GM21619 (cell line): ENCODE measurements around the gene NBEA.
A peak's percentile ranks its signal among the peaks of the same experiment; 100 is the strongest.
"Not testable (repeated sequence)": the region's sequence is repeated elsewhere in the genome, so short reads cannot be mapped to it uniquely, and the experiment has no call there.

Experiments
- ATAC-seq: cut with Tn5 transposase; IDR thresholded peaks from one replicate; pipeline ENCODE4 v1.9.1; 2021; ENCODE audit not compliant: unreplicated experiment

NBEA gene

DNA sequence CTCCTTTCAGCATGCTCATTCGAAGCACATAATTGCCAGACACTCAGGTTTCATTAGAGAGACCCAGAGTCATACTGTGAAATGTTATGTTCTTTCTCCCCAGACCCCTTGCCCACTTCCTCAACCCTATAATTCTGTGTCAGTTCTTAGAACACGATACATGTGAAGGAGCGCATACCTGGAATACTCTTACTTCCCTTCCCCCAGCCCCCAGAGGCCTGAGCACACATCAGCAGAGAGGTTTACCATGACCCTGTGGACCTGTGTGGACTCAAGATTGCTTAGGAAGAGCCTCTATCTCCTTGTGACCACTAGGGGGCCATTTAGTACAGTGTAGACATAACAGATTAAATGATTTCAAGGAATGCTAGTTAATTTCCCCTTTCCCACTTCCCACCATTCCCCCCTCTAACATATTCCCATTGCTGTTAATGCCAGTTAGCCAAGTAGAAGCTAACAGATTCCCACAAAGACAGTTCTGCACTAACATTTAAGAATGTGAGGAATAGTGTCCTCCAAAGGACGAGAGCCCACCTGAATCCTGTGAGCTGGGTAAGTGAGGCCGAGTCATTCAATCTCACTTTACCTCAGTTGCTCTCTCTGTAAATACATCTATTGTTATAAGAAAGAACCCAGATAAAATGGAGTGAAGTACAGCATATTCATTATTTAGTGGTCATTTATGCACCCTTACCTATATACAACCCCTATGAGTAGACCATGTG lies 688.6 kb downstream of the NBEA start:
- ATAC-seq, result peak; percentile 86

DNA sequence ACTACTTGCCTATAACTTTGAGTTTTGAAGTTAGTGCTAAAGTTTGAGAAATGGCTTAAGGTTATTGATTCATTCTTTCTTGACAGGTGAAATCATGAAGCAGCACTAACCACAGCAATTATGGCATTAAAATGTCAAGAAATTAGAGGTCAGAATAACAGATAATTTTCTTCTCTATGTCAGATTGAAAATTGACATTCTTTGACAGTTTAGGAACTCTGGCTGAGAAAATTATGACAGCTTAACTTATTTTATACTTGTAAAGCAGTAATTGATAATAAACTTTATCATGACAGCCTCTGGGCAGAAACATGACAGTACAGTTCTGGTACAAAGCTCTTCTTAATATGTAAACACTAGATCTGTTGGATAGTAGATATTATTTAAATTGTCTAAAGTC lies 689.6 kb downstream of the NBEA start:
- no peak for ATAC-seq

DNA sequence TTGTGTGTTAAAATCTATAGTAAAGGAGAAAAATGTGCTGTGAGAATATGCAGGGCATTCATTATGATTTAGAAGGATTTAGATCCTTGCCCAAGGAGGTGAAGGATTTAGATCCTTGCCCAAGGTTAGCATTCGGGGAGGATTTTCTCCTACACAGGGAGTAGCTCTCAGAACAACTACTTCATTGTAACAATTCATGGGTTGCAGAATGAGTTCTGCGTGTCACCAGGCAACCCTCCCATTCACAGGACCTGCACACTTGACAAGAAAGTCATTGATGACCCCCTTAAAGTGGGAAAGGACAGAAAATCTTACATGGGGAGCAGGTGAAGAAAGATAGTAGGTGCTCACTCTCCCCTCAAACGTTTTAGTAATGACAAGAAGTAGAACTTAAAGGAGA lies 701.6 kb downstream of the NBEA start:
- ATAC-seq, result no peak

DNA sequence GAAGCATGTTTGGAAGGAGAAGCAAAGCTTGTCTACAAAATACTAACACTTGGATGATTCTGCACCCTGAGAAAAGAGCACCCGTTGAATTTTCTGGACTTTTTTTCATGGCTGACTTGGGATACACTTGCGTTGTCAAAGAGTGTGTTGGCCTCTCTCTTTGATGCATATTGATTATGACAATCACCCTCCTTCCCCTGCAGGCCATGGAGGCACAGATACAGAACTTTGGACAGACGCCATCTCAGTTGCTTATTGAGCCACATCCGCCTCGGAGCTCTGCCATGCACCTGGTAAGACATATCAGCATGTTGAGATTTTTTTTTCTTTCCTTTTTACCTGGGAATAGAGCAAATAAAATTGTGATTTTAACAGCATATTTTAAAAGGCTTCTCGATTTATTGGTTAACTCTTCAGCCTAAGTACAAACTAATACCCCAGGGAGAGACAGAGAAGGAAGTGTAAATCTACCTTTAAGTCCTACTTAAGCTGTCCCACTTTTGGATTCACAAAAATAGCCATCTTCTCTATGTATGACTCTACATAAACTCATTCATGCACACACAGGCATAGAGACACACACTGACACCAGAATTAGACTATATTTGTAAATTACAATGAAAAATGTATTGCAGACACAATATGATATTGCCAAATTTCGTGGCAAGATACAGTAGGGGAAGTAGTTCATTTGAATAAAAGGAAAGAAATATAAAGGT lies 704.1 kb downstream of the NBEA start:
- no peak for ATAC-seq

DNA sequence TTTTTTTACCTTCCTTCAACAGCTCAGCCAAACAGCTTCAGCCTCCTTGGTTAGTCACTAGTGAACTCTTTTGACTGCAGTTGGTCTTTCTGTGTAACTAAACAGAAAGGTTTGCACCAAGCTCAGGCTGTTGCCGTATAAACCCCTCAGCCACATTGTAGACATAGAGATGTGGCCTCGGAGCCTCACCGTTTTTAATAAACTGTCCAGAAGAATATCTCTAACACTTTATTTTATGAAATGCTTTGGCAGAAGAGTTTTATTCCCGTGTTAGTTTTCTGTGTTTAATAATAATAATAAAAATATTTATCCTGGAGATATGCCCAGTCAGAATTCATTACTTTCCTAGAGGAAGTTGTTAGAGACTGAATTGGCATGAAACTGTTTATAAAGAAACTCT lies 706.1 kb downstream of the NBEA start:
- no peak for ATAC-seq

DNA sequence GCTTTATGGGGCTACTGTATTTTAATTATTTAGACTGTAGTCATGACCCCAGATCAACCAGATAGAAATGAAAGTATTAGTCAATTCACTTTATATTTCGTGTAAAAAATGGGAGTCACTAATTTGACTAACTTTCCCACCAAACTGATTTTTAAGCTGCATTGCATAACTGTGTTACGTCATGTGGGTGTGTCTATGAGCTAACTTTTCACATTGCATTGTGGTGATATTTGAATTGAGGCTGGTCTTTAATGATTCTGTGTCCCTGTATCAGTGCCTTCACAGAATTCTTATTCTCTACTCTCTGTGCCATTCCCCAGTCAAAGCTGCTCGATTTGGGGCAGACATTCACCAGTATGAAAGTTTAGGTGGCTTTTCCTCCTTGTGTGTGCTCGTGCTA lies 707.1 kb downstream of the NBEA start:
- no peak for ATAC-seq

DNA sequence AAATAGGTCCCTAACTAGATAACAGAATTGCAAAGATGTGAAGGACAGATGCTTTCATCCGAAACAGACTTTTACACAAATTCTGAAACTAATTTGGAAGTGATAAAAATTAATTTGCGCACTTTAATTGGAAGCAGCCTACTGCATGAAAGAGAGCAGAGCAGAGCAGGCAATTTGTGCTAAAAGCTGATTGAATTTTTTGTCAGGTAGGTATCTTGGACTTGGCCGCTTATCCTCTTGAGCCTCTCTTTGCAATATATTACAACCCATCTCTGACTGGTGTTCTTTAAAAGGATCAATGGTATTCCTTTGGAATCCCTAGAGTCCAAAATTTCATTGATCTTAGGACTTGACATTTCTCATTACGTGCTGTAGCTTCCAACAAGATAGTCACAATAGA lies 717.7 kb downstream of the NBEA start:
- ATAC-seq, result no peak

DNA sequence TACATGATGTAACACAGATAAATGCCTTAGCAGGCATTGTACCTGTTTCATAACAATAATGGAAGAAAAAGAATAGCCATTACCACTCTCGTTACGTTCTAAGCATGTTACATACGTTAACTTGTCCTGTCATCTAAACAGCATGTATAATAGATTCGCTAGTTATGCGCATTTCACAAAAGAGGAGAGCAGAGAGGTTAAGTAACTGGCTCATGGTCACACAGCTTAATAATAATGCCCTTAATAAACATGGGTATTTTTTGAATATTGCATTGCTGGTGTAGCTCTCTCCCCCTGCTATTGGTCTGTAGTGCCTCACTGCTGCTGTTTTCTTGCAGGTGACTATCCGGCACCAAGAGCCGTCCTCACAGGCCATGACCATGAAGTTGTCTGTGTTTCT lies 722.7 kb downstream of the NBEA start:
- ATAC-seq, result no peak

DNA sequence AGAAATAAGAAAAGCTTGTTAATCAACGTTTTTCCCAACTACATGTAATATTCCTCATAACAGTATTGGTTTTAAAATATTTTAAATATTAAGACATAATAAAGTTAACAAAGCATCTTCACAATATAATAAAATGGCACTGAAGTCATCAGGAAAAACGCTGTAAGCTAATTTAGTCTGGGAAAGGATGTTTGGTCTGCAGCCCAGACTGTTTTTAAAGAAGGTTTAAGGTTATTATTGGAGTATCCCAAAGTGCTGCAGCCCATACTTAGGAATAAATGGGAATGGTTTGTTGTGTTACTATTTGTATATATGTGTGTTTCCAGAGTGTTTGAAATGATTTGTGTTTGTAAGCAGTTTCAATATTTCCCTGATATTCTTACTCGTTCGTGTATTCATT lies 727.3 kb downstream of the NBEA start:
- no peak for ATAC-seq

DNA sequence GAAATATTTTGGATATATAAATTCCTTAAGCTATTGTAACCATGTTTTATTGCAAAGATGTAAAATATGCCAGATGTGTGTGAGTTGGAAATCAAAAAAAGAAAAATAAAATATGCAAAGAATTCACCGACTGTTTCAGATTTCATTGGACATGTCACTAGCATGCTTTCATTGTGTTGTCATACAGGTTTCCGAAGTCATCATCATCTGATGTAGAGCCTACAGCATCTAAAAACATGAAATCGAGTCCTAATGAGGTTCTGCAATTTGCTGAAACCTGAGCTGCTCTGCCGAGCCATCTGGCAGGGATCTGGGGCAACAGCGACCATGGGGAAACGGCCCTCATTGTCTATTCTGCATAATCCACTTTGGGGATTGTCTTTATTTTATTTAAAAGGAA lies 730.5 kb downstream of the NBEA start:
- ATAC-seq, result no peak

DNA sequence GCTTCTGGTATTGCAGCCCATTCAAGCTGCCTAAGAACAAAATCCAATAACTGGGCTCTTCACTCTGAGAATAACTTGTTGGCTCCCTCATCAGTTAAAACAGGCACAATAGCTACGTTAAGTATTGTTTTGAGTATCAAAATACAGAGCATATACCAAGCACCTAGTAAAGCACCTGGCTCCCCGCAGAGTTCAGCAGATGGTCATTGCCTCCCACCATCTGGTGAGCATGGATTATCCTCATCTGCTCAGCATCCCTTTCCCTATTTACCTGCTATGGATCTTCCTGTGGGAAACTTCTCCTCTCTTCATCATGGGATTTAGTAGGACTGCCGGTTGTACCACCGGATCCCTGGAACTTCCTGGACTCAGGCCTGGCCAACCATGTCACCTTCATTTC lies 733.6 kb downstream of the NBEA start:
- ATAC-seq, result no peak

DNA sequence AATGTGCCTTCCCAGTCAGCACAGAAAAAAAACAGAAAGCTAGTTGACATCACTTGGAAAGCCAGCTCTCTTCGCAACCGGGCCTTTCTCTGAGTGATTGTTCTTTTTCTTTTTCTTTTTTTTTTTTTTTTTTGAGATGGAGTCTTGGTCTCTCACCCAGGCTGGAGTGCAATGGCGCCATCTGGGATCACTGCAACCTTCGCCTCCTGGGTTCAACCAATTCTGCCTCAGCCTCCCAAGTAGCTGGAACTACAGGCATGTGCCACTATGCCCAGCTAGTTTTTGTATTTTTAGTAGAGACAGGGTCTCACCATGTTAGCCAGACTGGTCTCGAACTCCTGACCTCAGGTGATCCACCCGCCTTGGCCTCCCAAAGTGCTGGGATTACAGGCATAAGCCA lies 735.8 kb downstream of the NBEA start:
- not testable (repeated sequence) for ATAC-seq

DNA sequence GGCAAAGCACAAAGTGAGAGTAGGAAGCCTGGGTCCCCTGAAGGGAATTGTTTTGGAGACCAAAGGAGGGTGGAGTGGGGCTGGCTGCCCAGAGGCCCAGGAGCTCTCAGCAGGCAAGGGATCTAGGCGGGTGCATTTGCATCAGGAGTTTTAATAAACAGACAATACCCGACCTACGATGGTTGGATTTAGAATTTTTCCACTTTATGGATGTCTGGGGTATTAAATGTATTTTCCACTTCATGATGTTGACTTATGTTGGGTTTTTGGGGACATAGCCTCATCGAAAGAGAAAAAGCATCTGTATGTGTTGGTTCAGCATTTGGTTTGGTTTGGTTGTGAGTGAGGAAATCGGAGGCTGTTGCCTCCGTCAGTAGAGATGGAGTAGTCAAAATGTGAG lies 739.6 kb downstream of the NBEA start:
- no peak for ATAC-seq

DNA sequence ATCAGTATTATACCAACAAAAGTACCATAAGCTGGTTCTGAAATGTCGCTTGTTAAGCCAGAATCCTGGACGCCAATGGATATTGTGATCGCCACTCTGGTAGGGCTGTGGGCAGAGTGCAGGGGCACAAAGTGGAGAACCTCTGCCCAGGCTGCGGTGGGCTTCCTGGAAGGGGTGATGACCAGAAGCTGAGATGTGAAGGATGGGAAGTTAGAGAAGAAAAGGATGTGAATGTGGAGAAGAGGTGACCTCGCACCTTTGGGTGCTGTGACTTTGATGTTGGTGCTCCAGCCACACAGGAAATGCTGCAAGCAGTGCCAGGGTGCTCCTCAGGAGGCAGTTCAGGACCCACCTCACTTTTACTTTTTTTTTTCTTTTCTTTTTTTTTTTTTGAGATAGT lies 742.4 kb downstream of the NBEA start:
- no peak for ATAC-seq

DNA sequence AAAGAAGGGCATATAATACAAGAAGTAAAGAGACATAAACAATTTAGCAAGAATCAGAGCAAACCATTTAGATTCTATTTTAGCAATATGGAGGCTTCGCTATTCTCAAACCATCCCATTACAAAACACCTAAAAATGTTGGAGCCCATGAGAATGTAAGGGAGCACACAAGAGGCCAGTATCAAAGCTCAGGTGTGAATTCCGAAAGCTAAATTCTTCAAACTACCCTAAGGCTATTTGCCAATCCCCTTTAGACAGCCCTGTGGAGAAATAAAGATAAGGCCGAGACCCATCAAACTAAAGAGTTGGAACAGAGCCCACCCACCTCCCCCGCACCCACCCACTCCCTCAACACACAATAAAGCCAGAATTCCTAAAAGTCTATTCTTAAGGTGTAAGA lies 745.3 kb downstream of the NBEA start:
- no peak for ATAC-seq

DNA sequence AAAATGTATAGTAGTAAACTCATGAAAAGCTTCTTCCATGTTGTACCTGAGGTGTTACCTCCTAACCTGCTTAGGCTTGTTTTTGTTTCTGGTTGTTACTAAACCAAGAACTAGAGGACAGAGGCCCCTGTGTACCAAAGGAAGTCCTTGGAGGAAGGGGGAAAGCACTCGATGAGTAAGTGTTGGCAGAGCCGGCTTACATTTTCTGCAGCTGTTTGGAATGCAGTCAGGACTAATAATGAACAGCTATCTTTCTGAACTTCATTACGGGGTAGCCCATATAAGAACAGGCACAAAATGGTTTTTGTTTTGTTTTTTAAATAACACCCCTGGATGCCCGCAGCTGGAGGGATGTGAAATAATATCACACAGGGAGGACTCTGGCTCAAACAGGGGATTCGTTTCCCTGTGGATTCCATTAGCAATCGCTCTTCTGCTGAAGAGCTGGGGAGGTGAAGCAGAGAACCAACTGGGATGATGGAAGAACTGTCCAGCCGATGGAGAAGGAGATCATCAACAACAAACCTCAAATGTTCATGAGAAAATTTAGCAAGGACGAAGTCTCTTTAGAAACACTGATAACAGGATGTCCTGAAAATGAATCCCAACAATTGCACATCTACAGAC lies 748.6 kb downstream of the NBEA start:
- ATAC-seq, result no peak

DNA sequence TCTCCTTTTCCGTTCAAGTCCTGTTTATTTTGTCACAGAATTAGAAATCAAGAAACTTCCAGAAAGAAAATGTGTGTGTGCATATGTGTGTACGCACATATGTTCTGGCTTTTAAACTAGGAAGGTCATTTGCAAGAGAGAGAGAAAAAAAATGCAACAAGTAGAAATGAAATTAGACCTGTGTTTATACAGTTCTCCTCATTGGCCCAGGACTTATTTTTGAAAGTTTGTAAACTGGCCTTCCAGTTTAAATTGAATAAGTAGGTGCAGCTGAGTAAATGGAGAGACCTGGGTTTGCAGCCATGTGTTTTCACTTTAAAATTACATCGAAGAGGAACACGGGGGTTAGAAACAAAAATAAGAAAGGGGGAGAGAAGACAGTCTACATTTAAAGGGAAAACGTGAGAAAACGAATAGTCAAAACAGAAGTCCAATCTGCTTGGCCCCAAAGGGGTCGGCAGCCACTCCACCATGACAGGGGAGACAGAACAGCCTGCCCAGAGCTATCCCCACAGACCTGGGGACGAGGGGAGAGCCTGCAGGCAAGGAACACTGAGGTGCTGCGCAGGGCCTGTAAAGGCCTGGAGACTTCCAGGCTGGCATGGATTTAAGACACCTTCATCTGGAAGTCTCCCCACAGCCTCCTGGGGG lies 751.2 kb downstream of the NBEA start:
- ATAC-seq, result no peak

DNA sequence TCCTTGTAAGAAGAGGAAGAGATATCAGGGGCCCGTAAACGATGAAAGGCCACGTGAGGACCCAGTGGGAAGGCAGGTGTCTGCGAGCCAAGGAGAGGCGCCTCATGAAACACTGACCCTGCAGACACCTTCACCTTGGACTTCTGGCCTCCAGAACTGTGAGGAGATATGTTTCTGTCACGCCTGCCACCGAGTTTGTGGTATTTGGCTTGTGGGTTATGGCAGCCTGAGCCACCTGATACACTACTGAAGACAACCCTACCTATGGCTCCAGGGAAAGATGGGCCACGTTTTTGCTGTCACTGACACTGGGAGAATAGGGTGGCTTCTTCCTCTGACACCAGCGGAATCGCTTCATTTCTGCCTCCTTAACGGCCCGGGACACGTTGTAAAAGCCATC lies 752.0 kb downstream of the NBEA start:
- no peak for ATAC-seq

DNA sequence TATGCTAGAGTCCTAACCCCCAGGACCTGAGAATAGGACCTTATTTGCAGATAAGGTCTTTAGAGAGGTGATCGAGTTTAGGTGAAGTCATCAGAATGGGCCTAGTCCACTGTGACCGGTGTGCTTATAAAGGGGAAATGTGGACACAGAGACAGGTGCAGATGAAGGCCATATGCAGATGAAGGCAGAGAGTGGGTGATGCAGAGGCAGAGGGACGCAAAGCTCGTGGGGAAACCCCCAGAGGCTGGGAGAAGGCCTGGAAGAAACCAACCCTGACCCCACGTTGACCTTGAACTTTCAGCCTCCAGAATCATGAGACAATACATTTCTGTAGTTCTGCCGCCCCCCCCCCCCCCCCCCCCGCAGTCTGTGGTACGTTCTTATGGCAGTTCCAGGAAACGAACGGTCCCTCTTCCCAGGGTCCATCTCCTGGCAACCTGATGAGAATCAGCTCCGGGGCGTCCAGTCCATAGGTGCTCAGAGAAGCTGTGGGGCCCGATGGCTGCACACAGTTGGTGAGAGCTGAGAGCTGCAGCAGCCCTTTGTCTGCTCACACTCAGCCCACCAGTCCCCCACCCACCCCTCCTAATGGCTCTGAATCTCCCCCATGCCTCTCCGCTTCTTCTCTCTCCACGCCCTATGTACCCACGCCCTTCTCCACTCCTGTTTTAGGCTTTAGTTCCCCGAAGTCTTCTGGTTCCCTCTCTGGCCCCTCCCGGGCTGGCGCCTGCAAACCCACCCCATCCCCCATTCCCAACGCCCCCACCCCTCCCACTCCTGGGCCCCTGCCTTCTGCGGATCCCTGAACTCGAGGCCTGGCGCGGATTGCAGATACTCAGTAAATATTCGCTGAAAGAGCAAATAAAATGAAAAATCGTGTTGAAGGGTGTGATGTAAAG lies 752.7 kb downstream of the NBEA start:
- no peak for ATAC-seq

DNA sequence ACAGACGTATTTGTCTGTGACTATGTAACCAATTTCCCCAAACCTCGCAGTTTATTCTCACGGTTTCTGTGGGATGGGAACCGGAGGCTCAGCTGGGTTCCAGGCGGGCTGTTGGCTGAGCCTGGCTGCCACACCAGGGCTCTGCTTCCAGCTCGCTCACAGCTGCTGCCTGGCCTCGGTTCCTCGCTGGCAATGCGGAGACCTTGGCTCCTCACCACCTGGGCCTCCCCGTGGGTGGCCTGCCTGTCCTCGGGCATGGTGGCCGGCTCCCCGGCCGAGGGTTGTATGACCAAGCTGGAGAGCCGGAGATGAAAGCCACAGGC lies 753.3 kb downstream of the NBEA start:
- no peak for ATAC-seq

DNA sequence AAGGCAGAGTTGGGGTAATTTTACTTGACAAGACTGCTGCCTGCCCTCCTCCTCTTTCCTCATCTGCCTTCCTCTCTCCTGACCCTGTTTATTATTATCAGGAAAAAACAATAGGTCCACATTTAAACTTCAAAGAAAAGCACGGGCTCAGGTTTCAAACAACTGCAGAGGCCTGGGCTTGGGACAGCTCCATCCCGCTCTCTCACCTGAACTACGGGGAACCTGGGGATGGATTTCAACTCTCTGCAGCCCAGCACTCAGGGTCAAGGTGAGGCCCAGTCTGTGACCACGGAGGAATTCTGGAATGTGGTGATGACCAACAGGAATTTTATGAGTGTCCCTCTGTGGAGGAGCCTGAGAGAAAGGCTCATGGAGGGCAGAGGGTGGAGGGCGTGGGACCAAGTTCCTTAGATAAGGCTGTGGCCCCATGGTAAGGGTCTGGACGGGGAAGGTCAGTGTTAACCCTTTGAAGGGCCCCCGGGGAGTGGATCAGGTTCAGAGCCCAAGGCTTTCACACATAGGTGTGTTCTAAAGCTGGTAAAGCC lies 755.2 kb downstream of the NBEA start:
- ATAC-seq, result no peak
